Kidney capillary endothelial cell (primary cell): Measurements from ENCODE around the gene HMG20B.

ENCODE experiments used
- DNase-seq: peaks from one replicate; pipeline ENCODE4 v3.0.0-alpha.2; 2018; ENCODE audit warnings: low spot score

Gene HMG20B

DNA sequence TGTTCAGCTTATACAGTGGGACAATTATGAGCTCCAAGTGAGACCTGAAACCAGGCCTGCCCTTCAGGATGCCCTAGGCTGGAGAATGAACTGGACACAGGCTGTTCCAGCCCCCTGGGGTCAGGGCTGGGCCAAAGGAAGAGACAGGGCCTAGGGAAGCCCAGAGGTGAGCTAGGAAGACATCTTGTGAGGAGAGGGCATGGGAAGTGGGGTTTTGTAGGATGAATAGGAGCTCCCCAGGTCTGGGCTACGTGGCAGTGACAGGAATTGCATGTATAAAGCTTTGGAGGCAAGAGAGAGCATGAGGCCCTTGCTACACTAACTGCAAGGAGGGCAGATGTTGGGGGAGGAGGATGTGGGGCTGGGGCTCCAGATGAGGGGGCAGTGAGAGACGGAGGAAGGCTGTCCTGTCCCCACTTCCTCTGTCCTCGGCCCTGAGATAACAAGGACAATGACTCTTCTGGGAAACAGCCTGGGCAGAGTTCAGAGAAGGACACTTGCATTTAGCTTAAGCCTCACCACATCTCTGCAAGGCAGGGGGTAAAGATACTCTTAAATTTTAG is 35.4 kb downstream of the HMG20B start:
- no peak for DNase-seq

DNA sequence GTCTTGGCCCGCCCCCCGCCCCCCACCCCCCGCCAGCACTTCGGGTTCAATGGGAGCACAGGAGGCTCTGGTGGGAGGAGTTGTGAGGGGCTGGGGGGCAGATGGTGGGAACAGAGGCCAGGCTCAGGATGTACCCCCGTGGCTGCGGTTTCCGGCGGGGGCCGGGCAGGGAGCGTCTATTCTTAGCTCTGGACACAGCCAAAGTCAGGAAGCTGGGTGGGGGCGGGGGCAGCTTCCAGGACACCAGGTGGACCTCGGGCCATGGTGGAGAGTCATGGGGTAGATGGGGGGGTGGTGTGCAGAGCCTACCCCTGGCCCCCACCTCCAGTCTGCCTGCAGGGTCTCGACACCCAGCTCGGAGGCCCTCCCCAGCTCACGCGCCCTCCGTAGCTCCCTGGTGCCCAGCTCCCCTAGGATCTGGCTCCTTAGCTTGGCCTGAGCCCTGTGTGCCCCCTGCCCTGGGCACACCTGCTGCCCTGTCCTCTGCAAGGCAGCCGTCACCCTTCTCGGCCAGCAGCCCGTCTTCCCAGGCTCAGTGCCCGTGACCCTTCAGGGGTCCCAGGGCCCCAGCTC is 36.1 kb downstream of the HMG20B start:
- peak; percentile 61 for DNase-seq

DNA sequence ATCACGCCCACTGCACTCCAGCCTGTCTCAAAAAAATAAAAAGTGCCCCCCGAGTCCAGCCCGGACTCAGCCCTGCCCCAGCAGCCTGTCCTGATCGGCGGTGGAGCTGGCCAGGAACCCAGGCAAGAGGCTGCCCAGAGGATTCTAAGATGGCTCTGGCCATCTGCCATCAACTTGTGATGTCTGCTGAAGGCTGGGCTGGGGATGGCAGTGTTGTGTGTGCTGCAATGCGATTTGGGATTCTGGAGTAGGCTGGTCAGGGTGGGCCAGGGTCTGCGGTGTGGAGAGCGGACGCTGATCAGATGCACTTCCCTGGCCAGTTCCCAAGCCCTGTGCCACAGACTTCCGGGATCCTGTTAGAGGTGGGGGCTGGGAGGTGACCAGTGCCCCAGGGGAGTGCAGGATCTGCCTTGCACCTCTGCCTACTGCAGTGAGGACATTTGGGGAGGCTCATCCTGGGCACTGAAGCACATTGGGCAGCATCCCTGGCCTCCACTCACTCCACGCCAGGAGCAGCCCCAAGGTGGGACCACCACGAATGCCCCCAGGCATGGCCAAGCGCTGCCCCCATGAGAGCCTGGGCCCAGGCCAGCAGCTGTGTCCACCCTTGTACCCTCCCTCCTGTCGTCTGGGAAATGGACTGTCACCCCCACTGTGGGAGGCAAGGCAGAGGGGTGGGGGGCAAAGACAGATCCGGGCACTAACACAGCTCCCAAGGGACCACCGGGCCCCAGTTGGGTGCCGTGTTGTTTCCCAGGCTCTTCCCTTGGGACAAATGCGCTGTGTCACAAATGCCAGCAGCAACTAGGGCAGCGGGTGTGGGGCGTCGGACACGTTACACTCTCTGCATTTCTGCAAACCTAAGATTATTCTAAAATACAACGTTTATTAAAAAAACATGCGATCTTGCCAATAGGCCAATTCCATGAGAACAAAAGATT is 37.3 kb downstream of the HMG20B start:
- no peak for DNase-seq

DNA sequence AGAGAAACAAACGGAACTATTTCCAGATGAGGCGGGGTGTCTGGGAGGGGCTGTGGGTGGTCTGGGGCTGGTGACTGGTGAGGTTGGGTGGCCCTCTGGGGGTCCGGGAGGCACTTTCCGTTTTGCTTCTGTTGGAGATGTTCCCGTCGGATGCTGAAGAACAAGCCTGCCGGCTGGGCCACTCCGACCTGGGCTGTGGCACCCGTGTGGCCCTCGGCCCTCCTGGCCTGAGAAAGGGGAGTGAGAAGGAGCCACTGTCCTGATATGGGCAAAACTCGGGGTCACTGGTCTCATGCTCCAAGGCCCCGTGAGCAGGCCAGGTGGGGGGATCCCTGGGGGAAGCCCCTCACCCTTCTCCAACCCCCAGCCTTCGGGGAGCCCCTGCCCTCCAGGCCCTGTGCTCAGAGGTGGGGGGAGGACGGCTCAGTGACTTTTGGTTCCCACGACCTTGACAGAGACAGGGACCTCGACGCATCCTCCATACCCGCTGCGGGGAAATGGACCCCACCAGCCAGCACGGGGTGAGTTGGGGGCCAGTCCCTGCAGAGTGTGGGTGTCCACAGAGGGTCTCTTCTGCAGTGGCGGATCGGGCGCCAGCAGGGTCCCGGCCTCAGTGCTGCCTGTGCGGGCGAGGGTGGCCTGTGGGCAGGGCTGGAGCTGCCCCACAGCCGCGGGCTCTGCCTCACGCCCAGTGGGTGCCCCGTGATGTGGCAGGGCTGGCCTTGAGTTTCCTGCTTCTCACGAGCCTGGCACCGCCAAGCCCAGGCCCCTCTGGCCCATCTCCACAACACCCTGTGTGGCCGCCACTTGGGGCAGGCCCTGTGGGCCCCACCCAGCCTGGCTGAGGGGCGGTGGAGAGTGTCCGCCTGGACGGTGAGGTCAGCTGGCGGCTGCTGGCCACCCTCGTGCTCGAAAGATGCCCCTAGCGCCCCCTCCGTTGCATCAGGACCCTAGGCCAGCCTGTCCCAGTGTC is 38.3 kb downstream of the HMG20B start:
- no peak for DNase-seq

DNA sequence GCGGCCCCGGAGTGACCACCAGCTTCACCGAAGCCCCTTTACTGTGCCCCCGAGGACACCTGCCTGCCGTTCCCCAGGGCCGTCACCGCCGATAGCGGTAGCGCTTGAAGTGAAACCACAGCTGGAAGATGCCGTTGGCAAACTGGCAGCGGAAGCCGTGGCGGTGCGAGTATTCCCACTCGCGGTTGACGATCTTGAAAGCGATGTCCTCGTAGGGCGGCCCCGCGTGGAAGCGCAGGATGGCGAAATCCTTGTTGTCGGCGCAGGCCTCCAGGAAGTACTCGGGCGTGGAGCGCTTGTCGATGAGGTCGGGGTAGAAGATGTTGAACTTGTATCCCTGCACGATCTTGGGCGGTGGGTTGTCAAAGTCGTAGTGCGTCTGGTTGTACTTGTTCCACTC is 39.1 kb downstream of the HMG20B start:
- no peak for DNase-seq

DNA sequence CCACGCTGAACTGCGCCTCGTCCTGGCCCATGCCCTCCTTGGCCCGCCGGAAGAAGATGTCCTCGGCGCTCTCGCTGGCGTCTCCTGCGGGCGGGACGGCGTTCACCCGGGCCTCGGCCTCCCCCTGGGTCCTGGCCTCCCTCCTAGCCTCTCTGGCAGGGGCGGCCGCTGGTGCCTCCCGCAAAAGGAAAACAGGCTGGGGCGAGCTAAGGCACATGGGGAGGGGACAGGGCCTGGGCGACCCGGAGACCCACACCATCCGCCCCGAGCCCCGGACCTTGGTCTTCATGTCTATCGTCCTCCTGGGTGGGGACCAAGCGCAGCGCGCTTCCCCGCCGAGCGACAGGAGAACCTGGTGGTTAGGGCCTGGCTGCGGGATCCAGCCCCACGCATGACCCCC is 39.6 kb downstream of the HMG20B start:
- no peak for DNase-seq

DNA sequence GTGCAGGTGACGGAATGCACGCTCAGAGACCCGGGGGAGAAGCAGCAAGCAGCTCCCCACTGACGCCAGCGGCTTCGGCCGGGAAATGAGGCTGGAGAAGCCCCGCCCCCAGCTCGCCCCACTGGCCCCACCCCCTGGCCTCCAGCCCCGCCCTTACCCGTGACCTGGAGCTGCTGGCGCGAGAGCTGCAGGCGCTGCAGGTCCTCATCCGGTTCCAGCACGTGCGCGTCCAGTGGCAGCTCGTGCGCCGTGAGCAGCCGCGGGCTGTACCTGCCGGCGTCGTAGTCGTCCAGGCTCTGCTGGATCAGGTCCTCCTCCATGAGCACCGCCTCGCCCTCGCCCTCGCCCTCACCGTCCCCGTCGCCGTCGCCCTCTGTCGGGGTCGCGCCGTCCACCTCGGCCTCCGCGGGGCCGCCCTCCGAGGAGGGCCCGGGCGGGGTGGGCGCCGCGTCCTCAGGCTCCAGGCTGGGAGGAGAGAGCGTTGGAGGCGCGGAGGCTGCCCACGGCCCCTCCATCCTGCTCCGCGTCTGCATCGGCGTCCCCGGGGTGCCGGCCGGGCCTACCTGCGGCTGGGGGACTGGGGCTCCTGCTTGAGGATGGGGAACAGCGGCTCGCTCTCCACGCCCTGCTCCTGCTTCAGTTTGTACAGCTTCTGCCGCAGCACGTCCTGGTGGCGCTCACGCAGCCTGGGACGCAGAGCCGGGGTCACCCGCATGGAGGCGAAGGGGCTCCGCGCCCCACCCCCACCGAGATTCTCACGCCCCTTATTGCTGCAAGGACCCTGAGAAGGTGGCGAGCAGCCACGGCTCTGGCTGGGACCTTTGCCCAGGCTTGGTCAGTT is 40.4 kb downstream of the HMG20B start:
- DNase-seq, result no peak

DNA sequence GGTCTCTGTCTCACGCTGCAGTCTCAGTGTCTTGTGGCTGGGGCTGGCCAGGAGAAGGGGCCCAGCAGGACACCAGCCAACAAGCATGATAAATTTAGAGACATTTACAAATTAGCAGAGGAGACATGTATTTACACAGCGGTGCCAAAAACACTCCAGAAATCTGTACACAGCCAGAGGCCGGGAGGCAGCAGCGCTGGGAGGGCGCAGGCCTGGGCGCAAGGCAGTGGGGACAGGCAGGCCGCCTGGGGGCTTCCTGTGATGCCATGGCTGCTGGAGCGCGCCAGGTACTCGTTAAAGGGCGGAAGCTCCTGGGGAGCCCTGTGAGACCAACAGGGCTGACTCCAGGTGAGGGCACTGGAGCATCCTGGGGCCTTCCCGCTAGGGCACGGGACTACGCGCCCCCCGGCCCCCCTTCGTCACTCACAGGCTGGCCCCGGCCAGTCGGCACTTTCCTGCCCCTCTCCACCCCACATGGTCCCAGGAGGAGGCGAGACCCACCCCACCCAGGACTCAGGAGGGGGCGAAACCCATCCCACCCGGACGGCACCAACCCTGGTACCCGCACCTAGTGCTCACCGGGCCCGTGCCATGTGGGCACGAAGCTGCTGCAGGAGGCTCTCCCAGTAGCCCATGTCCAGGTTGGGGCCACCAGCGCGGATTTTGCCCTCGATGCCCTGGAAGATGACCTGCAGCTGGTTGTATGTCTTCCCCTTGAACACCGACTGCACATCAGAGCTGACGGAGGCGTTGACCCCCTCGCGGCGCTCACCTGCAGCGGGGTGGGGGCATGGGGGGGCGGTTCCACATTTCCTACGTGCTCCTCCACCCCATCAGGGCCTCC is 41.3 kb downstream of the HMG20B start:
- DNase-seq, result no peak

DNA sequence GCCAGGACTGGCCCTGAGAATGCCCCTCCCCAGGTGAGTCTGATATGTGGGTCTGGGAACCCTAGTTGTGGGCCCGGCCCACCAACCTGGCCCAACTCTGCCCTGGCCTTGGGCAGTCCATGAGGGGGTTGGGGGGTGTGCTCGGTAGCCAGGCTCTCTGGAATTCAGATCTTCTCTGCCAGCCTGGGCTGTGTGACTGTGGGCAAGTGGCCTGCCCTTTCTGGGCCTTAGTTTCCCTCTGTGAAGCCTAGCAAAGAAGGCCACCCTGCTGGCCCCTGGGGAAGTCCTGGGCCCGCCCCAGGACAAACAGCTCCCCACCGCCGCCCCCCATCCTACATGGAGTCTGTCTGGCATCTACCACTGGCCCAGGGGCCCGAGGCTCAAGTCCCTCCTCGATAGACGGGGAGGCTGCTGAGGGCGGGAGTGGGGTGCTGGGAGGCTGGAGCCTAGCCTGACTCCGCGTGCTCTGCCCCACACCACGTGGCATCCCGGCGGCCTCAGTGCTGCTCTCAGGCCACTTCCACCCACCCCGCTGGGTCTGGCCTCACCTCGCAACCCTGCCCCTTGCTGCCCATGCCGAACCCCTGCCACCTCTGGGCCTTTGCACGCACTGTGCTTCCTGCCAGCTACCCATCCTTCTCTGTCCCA is 42.2 kb downstream of the HMG20B start:
- DNase-seq, result no peak

DNA sequence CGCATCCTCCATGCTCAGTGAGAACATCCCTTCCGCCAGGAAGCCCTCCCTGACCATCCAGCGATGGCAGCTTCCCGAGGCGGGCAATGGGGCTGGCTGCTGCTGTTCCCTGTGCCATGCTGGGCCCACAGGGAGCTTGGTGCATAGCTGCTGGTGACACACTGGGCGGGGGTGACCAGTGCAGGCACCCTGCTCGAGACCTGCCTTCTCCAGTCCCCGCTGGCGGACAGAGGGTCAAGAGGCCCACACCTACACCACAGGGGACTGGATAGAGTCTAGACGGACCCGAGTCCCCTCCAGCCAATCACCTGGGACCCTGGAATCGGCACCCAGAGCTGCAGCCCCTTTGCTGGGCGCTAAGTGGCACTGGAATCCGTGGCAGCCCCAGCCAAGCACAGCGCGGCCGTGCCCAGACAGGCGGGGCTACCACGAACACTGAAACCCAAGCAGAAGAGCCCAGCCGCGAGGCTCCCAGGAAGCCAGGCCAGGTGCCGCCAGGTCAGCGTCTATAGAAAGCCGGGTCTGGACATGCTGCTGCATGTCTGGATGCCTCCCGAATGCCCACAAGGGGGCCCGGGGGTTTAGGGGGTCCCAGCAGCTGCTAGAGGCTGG is 42.9 kb downstream of the HMG20B start:
- DNase-seq, result no peak

DNA sequence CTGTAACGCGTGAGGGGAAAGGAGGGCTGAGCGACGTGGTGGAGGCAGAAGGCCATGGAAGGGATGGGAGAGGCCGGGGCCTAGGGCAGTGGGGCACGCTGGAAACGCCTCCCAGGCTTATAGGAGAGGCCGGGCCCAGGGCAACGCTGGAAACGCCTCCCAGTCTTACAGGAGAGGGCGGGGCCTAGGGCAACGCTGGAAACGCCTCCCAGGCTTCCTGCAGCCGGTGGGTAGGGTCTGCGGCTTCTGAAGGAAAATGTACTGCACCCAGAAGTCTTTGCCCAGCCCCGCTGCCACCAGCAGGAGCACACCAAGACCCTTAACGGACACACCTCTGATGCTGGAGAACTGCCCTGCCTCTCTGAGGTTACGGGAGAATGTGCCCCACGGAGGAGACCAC is 44.7 kb downstream of the HMG20B start:
- no peak for DNase-seq

DNA sequence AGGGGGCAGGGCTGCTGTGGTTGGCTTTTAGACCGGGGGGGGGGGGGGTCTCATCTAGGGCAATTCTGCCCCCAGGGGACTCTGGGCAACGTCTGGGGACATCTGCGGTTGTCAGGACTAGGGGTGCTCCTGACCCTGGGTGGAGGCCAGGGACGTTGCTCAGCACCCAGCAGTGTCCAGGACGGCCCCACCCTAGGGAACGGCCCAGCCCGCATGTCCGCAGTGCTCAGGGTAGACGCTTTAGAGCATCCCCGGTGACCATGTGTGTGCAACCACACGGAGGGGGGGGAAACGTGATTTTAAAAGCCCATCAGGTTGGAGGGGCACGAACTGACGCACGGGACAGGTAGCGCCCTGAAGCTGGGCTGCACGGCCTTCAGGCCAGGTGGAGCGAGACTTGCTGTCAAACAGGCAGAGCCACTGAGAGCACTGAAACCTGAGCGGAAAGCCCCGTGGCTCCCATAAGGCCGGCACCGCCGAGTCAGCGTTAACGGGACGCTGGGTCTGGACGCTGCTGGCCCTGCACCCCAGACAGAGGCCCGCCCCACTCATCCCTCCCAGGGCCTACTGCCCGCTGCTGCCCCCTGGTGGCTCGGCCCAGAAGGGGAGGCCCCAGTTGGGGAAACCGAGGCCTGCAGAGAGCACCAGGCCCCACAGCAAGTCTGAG is 45.5 kb downstream of the HMG20B start:
- peak; percentile 38 for DNase-seq

DNA sequence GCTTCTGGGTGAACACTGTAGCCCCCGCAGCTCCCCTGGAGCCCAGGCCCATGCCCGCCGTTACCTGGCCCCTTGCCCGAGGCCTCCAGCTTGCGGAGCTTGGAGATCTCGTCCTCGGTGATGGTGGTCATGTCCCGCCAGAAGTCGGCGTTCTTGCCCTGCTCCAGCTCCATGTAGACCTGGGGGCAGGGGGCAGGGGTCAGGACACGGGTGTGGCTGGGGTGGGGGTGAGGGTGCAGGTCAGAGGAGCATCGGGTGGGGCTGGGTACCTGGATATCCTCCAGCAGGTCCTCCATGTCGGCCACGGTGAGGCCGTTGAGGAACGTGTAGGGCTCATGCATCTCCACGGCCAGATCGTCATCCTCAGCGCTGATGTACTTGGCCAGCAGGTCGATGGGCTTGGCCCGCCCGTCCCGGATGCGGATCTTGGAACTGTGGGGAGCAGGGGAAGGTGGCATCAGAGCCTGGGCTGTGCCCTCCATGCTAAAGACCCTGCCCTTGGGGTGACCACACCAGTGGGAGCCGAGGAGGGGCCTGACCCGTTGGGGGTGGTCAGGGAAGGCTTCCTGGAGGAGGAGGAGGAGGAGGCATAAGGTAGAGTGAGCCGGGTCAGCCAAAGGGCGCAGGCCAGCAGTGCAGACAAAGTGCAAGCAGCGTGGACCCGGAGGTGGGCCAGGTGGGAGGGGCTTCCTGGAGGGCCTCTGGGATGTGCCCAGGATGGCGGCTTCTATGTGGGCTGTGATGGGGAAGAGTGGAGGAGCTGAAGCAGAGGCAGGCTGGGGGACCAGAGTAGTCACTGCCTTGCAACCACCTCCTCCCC is 46.3 kb downstream of the HMG20B start:
- no peak for DNase-seq

DNA sequence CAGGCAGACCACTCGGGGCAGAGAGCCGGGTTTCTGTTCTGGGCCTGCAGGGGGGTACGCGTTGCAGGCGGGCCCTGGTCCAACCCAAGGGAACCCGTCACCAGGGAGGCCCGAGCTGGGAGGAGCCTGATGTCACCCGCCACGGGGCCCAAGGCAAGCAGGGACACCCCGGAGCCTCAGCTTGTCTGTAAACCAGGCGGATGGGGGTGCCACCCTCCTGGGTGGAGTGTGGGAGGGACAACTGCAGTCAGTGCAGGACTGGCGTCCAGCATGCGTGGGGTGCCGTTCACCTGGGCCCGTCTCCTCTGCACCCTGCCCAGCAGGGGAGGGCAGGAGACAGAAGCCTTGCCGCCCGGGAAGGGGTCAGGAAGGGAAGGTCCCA is 46.9 kb downstream of the HMG20B start:
- DNase-seq, result no peak

DNA sequence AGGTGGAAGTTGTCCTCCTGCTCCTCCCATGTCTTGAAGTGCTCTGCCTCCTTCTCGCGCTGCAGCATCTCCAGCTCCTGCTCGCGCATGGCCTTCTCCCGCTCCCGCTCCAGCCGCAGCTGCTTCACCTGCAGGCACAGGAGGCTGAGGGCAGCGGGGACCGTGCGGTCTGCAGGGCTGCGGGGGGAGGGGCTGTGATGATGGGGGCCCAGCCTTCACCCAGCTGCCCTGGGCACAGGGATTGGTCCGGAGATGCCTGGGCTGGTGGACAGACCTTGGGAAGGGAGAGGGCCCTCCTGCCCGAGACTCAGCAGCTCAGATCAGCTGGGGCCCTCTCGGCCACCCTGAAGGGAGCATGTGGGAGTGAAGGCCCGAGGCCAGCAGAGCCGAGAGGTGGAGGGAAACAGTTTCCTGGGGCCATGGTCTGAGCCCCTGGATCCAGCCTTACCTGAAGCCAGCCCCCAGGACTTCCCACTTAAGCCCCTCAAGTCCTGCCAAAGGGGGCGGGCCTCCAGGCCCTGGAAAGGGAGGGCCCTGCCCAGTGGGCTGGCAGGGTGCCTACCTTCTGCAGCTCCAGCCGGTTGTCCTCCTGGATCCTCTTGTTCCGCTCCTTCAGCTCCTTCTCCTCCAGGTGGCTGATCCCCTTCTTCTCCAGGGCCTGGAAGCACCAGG is 47.5 kb downstream of the HMG20B start:
- no peak for DNase-seq

DNA sequence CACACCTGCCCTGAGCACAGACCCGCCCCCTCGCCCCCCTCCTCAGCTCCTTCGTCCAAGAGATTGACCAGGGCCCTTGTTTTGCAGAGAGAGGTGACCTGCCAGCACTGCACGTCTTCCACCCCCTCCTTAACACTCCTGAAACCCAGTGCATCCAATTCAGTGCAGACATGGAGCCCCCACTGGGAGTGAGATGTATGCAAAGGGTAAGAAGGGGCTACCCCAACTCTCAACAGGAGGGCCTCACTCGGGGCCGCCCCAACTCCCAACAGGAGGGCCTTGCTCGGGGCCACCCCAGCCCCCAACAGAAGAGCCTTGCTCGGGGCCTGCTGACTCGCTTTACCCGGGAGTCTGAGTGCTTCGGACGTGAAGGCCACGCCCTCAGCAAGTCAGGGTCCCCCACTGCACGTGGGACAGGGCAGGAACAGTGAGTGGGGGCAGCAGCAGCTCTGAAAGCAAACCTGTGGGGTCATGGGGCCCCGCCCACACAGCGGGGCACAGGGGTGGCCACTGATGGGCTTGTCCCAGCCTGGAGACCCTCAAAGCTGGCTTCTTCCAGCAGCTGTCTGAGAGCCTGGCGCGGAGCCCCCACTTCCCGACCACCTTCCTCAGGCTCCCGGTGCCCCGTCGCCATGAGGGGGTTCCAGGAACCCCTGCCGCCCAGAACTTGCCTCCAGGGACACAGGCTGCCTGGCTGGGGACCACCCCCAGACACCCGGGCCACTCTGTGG is 48.2 kb downstream of the HMG20B start:
- DNase-seq, result no peak

DNA sequence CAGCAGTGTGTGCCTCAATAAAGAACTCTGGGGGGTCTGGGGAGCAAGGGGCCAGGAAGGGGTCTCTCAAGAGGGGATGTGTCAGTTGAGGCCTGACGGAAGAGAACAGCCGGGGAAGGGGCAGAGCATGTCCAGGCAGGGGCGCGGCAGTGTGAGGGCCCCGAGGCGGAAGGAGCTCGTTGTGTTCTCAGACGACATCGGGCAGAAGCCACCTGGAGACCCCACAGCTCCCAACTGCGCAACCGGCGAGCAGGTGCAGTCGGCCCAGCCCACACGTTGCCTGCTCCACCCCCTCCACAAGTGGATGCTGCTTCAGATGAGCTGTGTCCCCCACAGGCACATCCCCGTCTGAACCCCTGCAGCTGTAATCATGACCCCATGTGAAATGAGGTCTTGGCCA is 48.9 kb downstream of the HMG20B start:
- DNase-seq, result no peak
